Adrenal gland (tissue), 12 donors: ENCODE results near the gene RCOR1. TPM values are rescaled to one million over a fixed set of nuclear protein-coding genes. Genes with fewer than 3 reads are reported as not detected.

Source experiments
- DNase-seq, 7 donors: peaks; one replicate each; pipeline ENCODE4 v3.0.0-alpha.2; 2019 to 2020
- H3K27ac ChIP-seq, 5 donors: fragments of 200-600 bp; sonication (generic) in 4 of 5; 1 replicate in 3 of 5; 2 replicates in 2 of 5; pipeline versions ENCODE4 v1.5.1 to v1.8.0; 2016 to 2020; ENCODE audit warnings: mild to moderate bottlenecking in 1 of 5
- H3K27me3 ChIP-seq: fragments of 200-600 bp; 2 replicates; pipeline ENCODE4 v1.8.0; 2021
- H3K36me3 ChIP-seq, 2 donors: fragments of 200-600 bp; replicated peaks in 1 of 2; 1 replicate in 1 of 2; 2 replicates in 1 of 2; pipeline versions ENCODE4 v1.5.1 to v1.8.0; 2018 to 2022
- H3K4me1 ChIP-seq, 2 donors: fragments of 200-600 bp; replicated peaks in 1 of 2; 1 replicate in 1 of 2; 2 replicates in 1 of 2; pipeline versions ENCODE4 v1.5.1 to v1.8.0; 2018 to 2021
- H3K4me3 ChIP-seq, 4 donors: fragments of 200-600 bp; sonication (generic) in 3 of 4; one replicate each; pipeline ENCODE4 v1.5.1; 2016 to 2018
- H3K9me3 ChIP-seq, 3 donors: fragments of 200-600 bp; sonication (generic) in 1 of 3; replicated peaks in 1 of 3; 1 replicate in 2 of 3; 2 replicates in 1 of 3; pipeline versions ENCODE4 v1.5.1 to v1.8.0; 2016 to 2021
- POLR2A ChIP-seq, 2 donors: fragments of 450-650 bp; IDR thresholded peaks; one replicate each; pipeline ENCODE4 v1.6.1; 2017; ENCODE audit warnings: antibody characterized with exemption in 2 of 2, mild to moderate bottlenecking in 2 of 2, moderate library complexity in 1 of 2
- WGBS, 4 donors: extraction: QIAGEN DNeasy Blood & Tissue Kit in 2 of 4; methylation state at CpG; one replicate each; pipeline versions ENCODE4 v1.1.5 to v1.1.7; 2013 to 2017; 5-methylcytosine and 5-hydroxymethylcytosine counted together
- intact Hi-C, 2 donors: fragments of 100-400 bp; cut with DNase I; formaldehyde crosslinking; loops; one replicate each; pipeline versions ENCODE4 v1.14.1 to v1.15.0; 2022 to 2023
- polyA plus RNA-seq, 3 donors: library from polyadenylated mRNA; stranded (reverse); fragments of 200-250 nt in 2 of 3; fragments of 350-450 nt in 1 of 3; fragmentation: Illumina TruSeq in 1 of 3; extraction: RNeasy Lipid Tissue Mini Kit (QIAGEN cat#74804) in 1 of 3; gene quantifications; one replicate each; pipeline ENCODE4 v1.2.3, GENCODE V29; 2013 to 2014
- total RNA-seq, 9 donors: library from RNA; depleted of rRNA in 4 of 9; stranded (reverse); fragments of >200 nt in 4 of 9; fragments of 120-200 nt in 1 of 9; fragmentation: NEBNext Ultra II Directional in 1 of 9; extraction: Animal tissue kit (Norgen Biotek cat#: 25700) in 1 of 9; gene quantifications; one replicate each; pipeline versions ENCODE4 v1.1.0 to v1.2.4, GENCODE V29; 2013 to 2023
- TF ChIP-seq, protein P1 (sequence below), 6 experiments: fragments of 450-650 bp in 4 of 6; fragments of 200-600 bp in 2 of 6; sonication (generic) in 1 of 6; IDR thresholded peaks; 1 replicate in 5 of 6; 2 replicates in 1 of 6; pipeline versions ENCODE4 v1.5.1 to v1.8.0; 2016 to 2021; ENCODE audit warnings: antibody characterized with exemption in 6 of 6, mild to moderate bottlenecking in 2 of 6, moderate library complexity in 1 of 6
- donor health status: healthy with polysubstance abuse.
- donor health status: Bipolar disorder and iron deficiency.
- donor health status: DM: yes; HTN: yes; CAD: no.
- donor health status: DM: no; HTN: no; CAD: no.
- donor health status: DM: no; HTN: no; CAD: no.
- donor health status: DM: yes; HTN: yes; CAD: no.

The RCOR1 gene
- total and polyA plus RNA-seq, 12 donors: 3.8 to 17.7 (median 11.3) TPM

DNA sequence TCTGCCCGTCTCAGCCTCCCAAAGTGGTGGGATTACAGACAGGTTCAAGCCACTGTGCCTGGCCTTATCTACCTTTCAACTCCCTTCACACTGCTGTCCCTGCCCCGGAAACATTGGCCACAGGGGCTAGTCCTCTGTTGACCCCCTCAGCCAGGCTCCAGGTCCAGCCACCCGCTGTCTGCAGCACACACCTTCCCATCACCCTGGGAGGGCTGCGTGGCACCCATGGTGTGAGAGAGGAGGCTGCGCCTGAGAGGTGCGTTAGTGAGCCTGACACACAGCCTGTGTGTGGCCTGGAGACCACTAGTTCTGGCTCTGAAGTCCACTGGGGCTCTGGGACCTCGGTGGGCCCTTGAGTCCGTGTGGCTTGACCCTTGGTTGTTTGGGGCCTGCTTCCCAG lies 156.4 kb downstream of the RCOR1 start:
- Histone ChIP-seq H3K4me1 (no peaks in the 10 kb centered on the region), H3K4me3 (no peak overlapping the region), H3K27me3 (no peaks in the 10 kb centered on the region), H3K27ac (no peak overlapping the region), H3K9me3 (no peaks in the 10 kb centered on the region), H3K36me3 (no peaks in the 10 kb centered on the region)
- DNase-seq: no peak
- 90 to 96% (median 94%) methylated on average over 5 to 8 of the region's 8 CpGs for WGBS, 4 donors
- intact Hi-C loops: no loop called here
- no peak for TF ChIP-seq POLR2A (IDR thresholded peaks at IDR 0.05)
- TF ChIP-seq, protein P1, sequence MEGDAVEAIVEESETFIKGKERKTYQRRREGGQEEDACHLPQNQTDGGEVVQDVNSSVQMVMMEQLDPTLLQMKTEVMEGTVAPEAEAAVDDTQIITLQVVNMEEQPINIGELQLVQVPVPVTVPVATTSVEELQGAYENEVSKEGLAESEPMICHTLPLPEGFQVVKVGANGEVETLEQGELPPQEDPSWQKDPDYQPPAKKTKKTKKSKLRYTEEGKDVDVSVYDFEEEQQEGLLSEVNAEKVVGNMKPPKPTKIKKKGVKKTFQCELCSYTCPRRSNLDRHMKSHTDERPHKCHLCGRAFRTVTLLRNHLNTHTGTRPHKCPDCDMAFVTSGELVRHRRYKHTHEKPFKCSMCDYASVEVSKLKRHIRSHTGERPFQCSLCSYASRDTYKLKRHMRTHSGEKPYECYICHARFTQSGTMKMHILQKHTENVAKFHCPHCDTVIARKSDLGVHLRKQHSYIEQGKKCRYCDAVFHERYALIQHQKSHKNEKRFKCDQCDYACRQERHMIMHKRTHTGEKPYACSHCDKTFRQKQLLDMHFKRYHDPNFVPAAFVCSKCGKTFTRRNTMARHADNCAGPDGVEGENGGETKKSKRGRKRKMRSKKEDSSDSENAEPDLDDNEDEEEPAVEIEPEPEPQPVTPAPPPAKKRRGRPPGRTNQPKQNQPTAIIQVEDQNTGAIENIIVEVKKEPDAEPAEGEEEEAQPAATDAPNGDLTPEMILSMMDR (IDR thresholded peaks at IDR 0.05): no peak

DNA sequence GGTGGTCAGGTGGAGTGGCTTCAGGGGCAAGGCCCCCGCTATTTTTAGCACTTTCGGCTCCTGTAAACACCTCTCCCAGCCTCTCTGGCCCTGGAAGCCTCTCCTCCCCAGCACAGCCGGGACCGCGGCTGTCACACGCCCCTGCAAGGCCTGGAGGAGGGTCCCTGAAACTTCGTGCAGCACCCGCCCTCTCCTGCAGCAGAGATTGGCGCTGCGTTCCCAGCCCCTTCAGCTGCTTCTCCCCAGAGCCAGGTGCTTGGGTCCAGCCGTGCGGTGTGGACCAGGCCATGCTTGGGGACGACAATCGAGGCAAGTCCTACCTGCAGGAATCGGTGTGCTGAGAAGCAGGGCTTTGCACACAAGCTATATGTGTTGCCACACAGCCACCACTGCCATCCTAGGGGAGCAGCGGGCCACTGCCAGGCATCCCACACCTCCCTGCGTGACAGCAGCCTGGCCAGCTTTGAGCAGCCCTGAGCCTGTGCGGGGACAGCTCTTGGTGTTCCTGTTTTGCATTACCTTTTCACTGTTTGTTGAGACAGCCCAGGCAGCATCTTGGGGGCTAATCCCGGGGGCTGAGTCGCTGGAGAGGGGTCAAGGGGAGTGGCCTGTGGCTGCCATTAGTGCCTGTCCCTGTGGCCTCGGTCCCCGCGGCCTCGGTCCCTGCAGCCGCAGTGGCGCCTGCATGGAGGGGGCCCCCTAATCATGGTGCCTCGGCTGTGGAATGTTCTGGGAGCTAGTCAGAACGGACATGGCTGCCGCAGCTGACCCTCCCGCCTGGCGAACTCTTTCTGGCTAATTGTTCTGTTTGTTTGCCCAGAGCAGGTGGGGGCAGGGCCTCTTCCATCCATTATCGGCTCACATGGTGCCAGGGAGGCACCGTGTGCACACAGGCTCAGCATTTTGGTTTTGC lies 157.2 kb downstream of the RCOR1 start:
- no peak overlapping the region for H3K27ac ChIP-seq
- H3K9me3 ChIP-seq: no peaks in the 10 kb centered on the region
- intact Hi-C loops: no loop called here
- no peaks in the 10 kb centered on the region for H3K27me3 ChIP-seq
- WGBS, 4 donors: 84 to 91% (median 88%) methylated on average over 6 to 33 of the region's 33 CpGs
- no peaks in the 10 kb centered on the region for H3K36me3 ChIP-seq
- TF ChIP-seq POLR2A (IDR thresholded peaks at IDR 0.05): no peak
- TF ChIP-seq, protein P1 (IDR thresholded peaks at IDR 0.05): no peak
- H3K4me3 ChIP-seq: no peak overlapping the region
- H3K4me1 ChIP-seq: no peaks in the 10 kb centered on the region
- no peak for DNase-seq

DNA sequence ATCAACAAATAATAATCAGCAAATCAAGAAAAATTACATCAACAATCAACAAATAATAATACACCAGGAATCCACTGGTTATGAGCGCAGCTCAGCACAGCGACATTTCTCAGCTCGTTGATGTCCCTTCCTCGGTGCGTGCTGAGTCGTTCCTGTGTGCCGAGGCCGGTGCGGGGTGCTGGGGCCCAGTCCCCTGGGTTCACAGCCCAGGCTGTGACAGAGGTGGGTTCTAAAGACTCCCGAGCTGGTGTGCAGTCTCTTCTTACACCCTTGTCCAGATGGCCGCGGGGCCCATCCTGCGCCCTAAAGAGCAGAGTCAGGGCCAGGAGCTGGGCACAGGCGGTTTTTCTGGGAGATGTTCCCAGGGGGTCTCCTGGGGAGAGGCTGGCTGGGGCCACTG lies 157.9 kb downstream of the RCOR1 start:
- DNase-seq: no peak
- Histone ChIP-seq H3K27ac (no peak overlapping the region), H3K36me3 (no peaks in the 10 kb centered on the region), H3K4me3 (no peak overlapping the region), H3K27me3 (no peaks in the 10 kb centered on the region), H3K4me1 (no peaks in the 10 kb centered on the region), H3K9me3 (no peaks in the 10 kb centered on the region)
- 91 to 98% (median 98%) methylated on average over 12 to 14 of the region's 14 CpGs for WGBS, 4 donors
- intact Hi-C loops: no loop called here
- TF ChIP-seq POLR2A (IDR thresholded peaks at IDR 0.05): no peak
- TF ChIP-seq, protein P1 (IDR thresholded peaks at IDR 0.05): no peak

DNA sequence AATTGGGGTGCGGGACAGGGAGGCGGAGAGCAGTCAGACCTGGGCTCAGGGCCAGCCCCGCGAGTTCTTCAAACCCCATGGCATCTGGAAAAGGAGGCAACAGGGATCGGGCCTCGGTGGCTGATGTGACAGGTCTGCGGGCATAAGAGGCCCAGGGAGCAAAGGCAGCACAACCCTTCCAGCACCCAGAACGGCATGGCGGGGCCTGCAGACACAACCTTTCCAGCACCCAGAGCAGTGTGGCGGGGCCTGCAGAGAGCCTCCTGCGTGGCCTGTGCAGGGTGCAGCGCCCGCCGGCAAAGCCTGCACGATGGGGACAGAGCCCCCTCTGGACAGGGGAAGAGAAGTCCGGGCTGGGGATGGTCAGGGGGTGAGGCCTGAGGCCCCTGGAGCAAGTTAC lies 158.6 kb downstream of the RCOR1 start:
- Histone ChIP-seq H3K4me3 (no peak overlapping the region), H3K27ac (no peak overlapping the region), H3K4me1 (no peaks in the 10 kb centered on the region), H3K27me3 (no peaks in the 10 kb centered on the region), H3K36me3 (no peaks in the 10 kb centered on the region), H3K9me3 (no peaks in the 10 kb centered on the region)
- intact Hi-C loops: no loop called here
- no peak for DNase-seq
- WGBS, 4 donors: 88 to 100% (median 93%) methylated on average over 1 to 16 of the region's 16 CpGs
- TF ChIP-seq POLR2A (IDR thresholded peaks at IDR 0.05): no peak
- TF ChIP-seq, protein P1 (IDR thresholded peaks at IDR 0.05): no peak
